B cell (primary cell): ENCODE data around the gene ARHGDIA. TPM values are rescaled to one million over a fixed set of nuclear protein-coding genes. Genes with fewer than 3 reads are reported as not detected.

Experiments
- ATAC-seq: fragments of 200-7000 bp; cut with Tn5 transposase; one replicate; pipeline ENCODE4 v1.10.0; 2021; ENCODE audit warnings: low read depth, mild to moderate bottlenecking, moderate number of reproducible peaks, moderate library complexity
- CTCF ChIA-PET: fragments of 350-600 bp; sonication (Branson Sonifier 250); formaldehyde crosslinking; loops from one replicate; lab custom pipeline; 2021; ENCODE audit warnings: antibody characterized with exemption, inconsistent platforms; lab: Charles Lee
- POLR2A ChIA-PET: fragments of 350-600 bp; sonication (Branson Sonifier 250); formaldehyde crosslinking; loops from one replicate; lab custom pipeline; 2021; ENCODE audit warnings: antibody characterized with exemption; lab: Charles Lee
- DNase-seq: peaks from one replicate; pipeline ENCODE4 v3.0.0; 2013
- H2AFZ ChIP-seq: 2 replicates; pipeline ENCODE4 v1.6.1; 2012; ENCODE audit warnings: mild to moderate bottlenecking, low read depth, low read length; ENCODE audit not compliant: insufficient read depth, poor library complexity, severe bottlenecking
- H3K27ac ChIP-seq, 2 donors: 1 replicate in 1 of 2; 2 replicates in 1 of 2; pipeline ENCODE4 v1.5.1; 2012 to 2013; ENCODE audit warnings: low read length in 2 of 2, mild to moderate bottlenecking in 2 of 2, moderate library complexity in 1 of 2
- H3K27me3 ChIP-seq, 4 experiments: fragments of 200-600 bp in 1 of 4; sonication (generic) in 1 of 4; replicated peaks in 1 of 4; 1 replicate in 2 of 4; 2 replicates in 2 of 4; pipeline versions ENCODE4 v1.6.1 to v1.7.0; 2013 to 2016; ENCODE audit warnings: low read length in 3 of 4, mild to moderate bottlenecking in 2 of 4, mixed read lengths in 1 of 4, moderate library complexity in 1 of 4; ENCODE audit not compliant: insufficient read depth in 4 of 4, control insufficient read depth in 3 of 4; ENCODE audit errors: control extremely low read depth in 1 of 4
- H3K36me3 ChIP-seq, 2 experiments: replicated peaks in 1 of 2; 1 replicate in 1 of 2; 2 replicates in 1 of 2; pipeline versions ENCODE4 v1.6.1 to v1.7.1; 2013; ENCODE audit warnings: low read length in 1 of 2; ENCODE audit not compliant: insufficient read depth in 2 of 2, control insufficient read depth in 1 of 2; ENCODE audit errors: control extremely low read depth in 1 of 2, extremely low read depth in 1 of 2
- H3K4me1 ChIP-seq, 2 donors: fragments of 200-600 bp in 1 of 2; sonication (generic) in 1 of 2; 1 replicate in 1 of 2; 2 replicates in 1 of 2; pipeline versions ENCODE4 v1.5.1 to v1.6.1; 2013 to 2017; ENCODE audit warnings: low read length in 2 of 2; ENCODE audit not compliant: control insufficient read depth in 2 of 2, insufficient read depth in 2 of 2
- H3K4me2 ChIP-seq: replicated peaks from 2 replicates; pipeline ENCODE3; 2012; ENCODE audit warnings: mild to moderate bottlenecking, low read depth, low read length; ENCODE audit not compliant: poor library complexity, severe bottlenecking
- H3K4me3 ChIP-seq, 5 experiments: fragments of 200-600 bp in 1 of 5; sonication (generic) in 1 of 5; 1 replicate in 3 of 5; 2 replicates in 2 of 5; pipeline versions ENCODE4 v1.5.1 to v1.7.0; 2011 to 2016; ENCODE audit warnings: low read length in 4 of 5, mild to moderate bottlenecking in 4 of 5, low read depth in 2 of 5, control low read depth in 1 of 5, moderate library complexity in 1 of 5; ENCODE audit not compliant: insufficient read depth in 1 of 5; ENCODE audit errors: control extremely low read depth in 1 of 5, extremely low read depth in 1 of 5
- H3K79me2 ChIP-seq: fragments of 200-600 bp; sonication (generic); one replicate; pipeline ENCODE4 v1.6.0; 2016; ENCODE audit warnings: low read length; ENCODE audit not compliant: control insufficient read depth, insufficient read depth
- H3K9ac ChIP-seq: fragments of 200-600 bp; sonication (generic); 2 replicates; pipeline ENCODE4 v1.6.1; 2017; ENCODE audit warnings: mild to moderate bottlenecking, low read length, moderate library complexity
- H3K9me3 ChIP-seq, 3 donors: one replicate each; pipeline versions ENCODE4 v1.6.1 to v1.7.1; 2013; ENCODE audit warnings: low read length in 2 of 3; ENCODE audit not compliant: control insufficient read depth in 2 of 3, insufficient read depth in 1 of 3; ENCODE audit errors: control extremely low read depth in 1 of 3
- H4K20me1 ChIP-seq: 2 replicates; pipeline ENCODE4 v1.6.0; 2012; ENCODE audit warnings: mild to moderate bottlenecking, low read length; ENCODE audit not compliant: insufficient read depth, control insufficient read depth, poor library complexity, severe bottlenecking
- H3K27ac Mint-ChIP-seq: one replicate; pipeline ENCODE4 v1.8.0; 2021; ENCODE audit warnings: mixed read lengths
- H3K27me3 Mint-ChIP-seq: one replicate; pipeline ENCODE4 v1.8.0; 2021; ENCODE audit warnings: mixed read lengths
- H3K4me1 Mint-ChIP-seq: one replicate; pipeline ENCODE4 v1.8.0; 2021; ENCODE audit warnings: mixed read lengths
- H3K4me3 Mint-ChIP-seq: one replicate; pipeline ENCODE4 v1.8.0; 2021; ENCODE audit warnings: mixed read lengths
- H3K9me3 Mint-ChIP-seq: one replicate; pipeline ENCODE4 v1.8.0; 2022; ENCODE audit warnings: mixed read lengths; ENCODE audit not compliant: insufficient read depth
- EZH2 ChIP-seq: IDR thresholded peaks from 2 replicates; pipeline ENCODE4 v1.6.1; 2012; ENCODE audit warnings: borderline replicate concordance, low read depth, mild to moderate bottlenecking, moderate library complexity, low read length; ENCODE audit not compliant: insufficient read depth, poor library complexity, severe bottlenecking
- WGBS: methylation state at CpG from one replicate; pipeline ENCODE4 v1.1.5; 2013; ENCODE audit warnings: missing lambda C conversion rate; ENCODE audit not compliant: insufficient coverage; 5-methylcytosine and 5-hydroxymethylcytosine counted together
- intact Hi-C: fragments of 100-400 bp; cut with micrococcal nuclease; formaldehyde crosslinking; loops from one replicate; pipeline ENCODE4 v1.10.0; 2022
- polyA plus RNA-seq: library from polyadenylated mRNA; depleted of rRNA; stranded (reverse); fragments of >200 nt; gene quantifications from 2 replicates; pipeline ENCODE4 v1.2.3, GENCODE V29; 2012
- total RNA-seq, 2 donors: library from RNA; stranded (reverse); fragments of 120-200 nt in 1 of 2; gene quantifications; 1 replicate in 1 of 2; 2 replicates in 1 of 2; pipeline versions ENCODE4 v1.2.3 to v1.2.4, GENCODE V29; 2013 to 2022
- TF ChIP-seq, protein P1 (sequence below): fragments of 200-600 bp; IDR thresholded peaks from one replicate; pipeline ENCODE4 v1.8.0; 2022; ENCODE audit warnings: antibody characterized with exemption, mild to moderate bottlenecking

The ARHGDIA gene
- total and polyA plus RNA-seq, 2 donors (not counting 1 experiment from before 2014, with no cell fraction given): 262 to 510 TPM

DNA sequence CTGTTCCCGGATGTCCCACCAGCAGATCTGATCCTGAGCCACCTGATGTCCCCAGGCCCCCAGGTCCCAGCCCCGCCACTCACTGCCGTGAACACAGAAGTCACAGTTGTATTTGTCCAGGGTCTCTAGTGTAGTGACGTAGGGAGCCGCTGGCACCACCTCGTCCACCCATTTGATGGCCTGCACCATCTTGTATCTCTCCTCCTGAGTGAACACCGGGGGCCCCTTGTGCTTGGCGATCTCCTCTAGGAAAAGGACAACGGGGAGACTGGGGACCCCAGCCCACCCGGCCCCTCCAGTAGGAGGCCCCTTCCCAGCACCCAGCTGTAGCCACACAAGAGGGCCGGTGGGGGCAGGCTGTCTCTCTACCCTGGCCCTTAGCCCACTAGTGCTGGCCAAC lies 37.7 kb upstream of the ARHGDIA start:
- no peak for DNase-seq
- no peak overlapping the region for H3K27ac Mint-ChIP-seq
- no peak overlapping the region for H3K27ac ChIP-seq
- no peaks in the 10 kb centered on the region for H3K27me3 Mint-ChIP-seq
- peaks cover 0 to 35% of the 10 kb centered on the region in 2 experiments for H3K36me3 ChIP-seq
- no peak overlapping the region for H3K9ac ChIP-seq
- ChIA-PET POLR2A (no interaction called here), CTCF (no interaction called here)
- H3K9me3 Mint-ChIP-seq: no peaks in the 10 kb centered on the region
- H3K4me1 ChIP-seq: peaks cover 10 to 14% of the 10 kb centered on the region in 2 donors
- H3K79me2 ChIP-seq: peaks cover 24% of the 10 kb centered on the region
- WGBS: 97% methylated on average over 11 of the region's 11 CpGs
- no peak overlapping the region for H3K4me3 Mint-ChIP-seq
- no peak overlapping the region for H2AFZ ChIP-seq
- ATAC-seq: no peak
- H4K20me1 ChIP-seq: peaks cover 36% of the 10 kb centered on the region
- no peaks in the 10 kb centered on the region for H3K27me3 ChIP-seq
- H3K9me3 ChIP-seq: peaks cover 0 to 3% (median 0%) of the 10 kb centered on the region in 3 donors
- no peak overlapping the region for H3K4me2 ChIP-seq
- TF ChIP-seq, protein P1, sequence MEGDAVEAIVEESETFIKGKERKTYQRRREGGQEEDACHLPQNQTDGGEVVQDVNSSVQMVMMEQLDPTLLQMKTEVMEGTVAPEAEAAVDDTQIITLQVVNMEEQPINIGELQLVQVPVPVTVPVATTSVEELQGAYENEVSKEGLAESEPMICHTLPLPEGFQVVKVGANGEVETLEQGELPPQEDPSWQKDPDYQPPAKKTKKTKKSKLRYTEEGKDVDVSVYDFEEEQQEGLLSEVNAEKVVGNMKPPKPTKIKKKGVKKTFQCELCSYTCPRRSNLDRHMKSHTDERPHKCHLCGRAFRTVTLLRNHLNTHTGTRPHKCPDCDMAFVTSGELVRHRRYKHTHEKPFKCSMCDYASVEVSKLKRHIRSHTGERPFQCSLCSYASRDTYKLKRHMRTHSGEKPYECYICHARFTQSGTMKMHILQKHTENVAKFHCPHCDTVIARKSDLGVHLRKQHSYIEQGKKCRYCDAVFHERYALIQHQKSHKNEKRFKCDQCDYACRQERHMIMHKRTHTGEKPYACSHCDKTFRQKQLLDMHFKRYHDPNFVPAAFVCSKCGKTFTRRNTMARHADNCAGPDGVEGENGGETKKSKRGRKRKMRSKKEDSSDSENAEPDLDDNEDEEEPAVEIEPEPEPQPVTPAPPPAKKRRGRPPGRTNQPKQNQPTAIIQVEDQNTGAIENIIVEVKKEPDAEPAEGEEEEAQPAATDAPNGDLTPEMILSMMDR: no peak
- TF ChIP-seq EZH2: no peak
- H3K4me1 Mint-ChIP-seq: peaks cover 10% of the 10 kb centered on the region
- no peak overlapping the region for H3K4me3 ChIP-seq
- intact Hi-C loops: no loop called here

DNA sequence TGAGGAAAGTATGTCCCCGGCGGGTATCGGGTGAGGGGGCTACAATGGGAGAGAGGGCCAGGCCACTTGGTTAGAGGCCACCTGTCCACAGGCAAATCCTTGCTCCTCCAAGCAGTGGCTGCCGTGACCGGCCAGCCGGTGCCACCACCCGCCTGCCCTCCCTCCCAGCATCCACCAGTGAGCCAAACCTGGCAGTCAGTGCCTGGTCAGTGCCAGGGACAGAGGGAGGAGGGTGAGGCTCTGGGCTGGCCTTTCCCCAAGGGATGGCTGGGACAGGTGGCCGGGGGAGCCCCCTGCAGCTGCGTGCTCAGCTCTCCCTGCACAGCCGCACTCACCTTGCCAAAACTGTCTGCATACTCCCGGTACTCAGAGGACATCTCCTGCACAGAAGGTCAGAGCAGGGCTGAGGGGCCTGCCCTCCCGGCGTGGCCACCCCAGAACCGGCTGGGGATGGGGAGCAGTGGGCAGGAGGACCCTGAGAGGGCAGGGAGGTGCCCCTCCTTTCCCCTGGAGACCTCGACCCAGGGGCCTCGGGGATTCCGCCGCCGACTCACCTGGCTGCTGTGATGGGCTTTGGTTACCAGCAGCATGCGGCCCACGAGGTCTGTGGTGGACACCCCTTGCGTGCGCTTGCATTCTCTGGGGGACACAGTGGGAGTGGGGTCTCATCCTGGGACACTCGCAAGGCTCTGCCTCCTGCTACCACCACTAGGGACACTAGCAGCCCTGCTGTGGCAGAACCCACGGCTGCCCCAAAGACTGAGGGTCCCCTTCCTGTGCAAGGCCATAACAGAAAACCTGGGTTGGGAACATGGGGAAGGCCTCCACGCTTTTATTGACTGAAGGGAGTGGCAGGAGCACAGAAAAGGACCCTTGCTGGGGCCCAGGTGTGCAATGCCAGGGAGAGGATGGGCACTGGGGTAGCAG lies 36.3 kb upstream of the ARHGDIA start:
- Mint-ChIP-seq H3K27ac (no peak overlapping the region), H3K4me1 (peaks cover 10% of the 10 kb centered on the region), H3K9me3 (no peaks in the 10 kb centered on the region), H3K27me3 (no peaks in the 10 kb centered on the region), H3K4me3 (no peak overlapping the region)
- WGBS: 98% methylated on average over 19 of the region's 26 CpGs
- Histone ChIP-seq H3K27me3 (peaks cover 0 to 6% (median 2%) of the 10 kb centered on the region in 4 experiments), H3K4me2 (no peak overlapping the region), H4K20me1 (peaks cover 30% of the 10 kb centered on the region), H3K27ac (no peak overlapping the region), H3K9me3 (peaks cover 0 to 3% (median 0%) of the 10 kb centered on the region in 3 donors), H3K9ac (no peak overlapping the region), H3K79me2 (peaks cover 24% of the 10 kb centered on the region), H3K4me1 (peaks cover 14% of the 10 kb centered on the region in 2 donors), H3K36me3 (peaks cover 0 to 23% of the 10 kb centered on the region in 2 experiments), H2AFZ (no peak overlapping the region), H3K4me3 (no peak overlapping the region)
- POLR2A ChIA-PET: interaction anchor here (0.7 kb wide), 1 partner anchor 11 kb away, joined by 5 read pairs; no protein-coding TSS in a partner anchor
- CTCF ChIA-PET: no interaction called here
- ATAC-seq: no peak
- no peak for DNase-seq
- intact Hi-C loops: no loop called here
- TF ChIP-seq EZH2: no peak
- TF ChIP-seq, protein P1: no peak
